Gastrocnemius medialis (tissue), 4 donors: ENCODE measurements around the gene A3GALT2.

Source experiments
- CTCF ChIP-seq, 5 experiments: fragments of 450-650 bp in 3 of 5; fragments of 200-600 bp in 2 of 5; sonication (generic) in 2 of 5; IDR thresholded peaks in 4 of 5; conservative IDR thresholded peaks in 1 of 5; 1 replicate in 4 of 5; 2 replicates in 1 of 5; pipeline ENCODE4 v1.5.1; 2016 to 2019; ENCODE audit warnings: antibody characterized with exemption in 5 of 5, mild to moderate bottlenecking in 3 of 5, moderate library complexity in 3 of 5
- POLR2A ChIP-seq, 2 donors: fragments of 450-650 bp; IDR thresholded peaks; one replicate each; pipeline ENCODE4 v1.6.1; 2017; ENCODE audit warnings: antibody characterized with exemption in 2 of 2, mild to moderate bottlenecking in 2 of 2, moderate library complexity in 2 of 2

- TF ChIP-seq POLR2A (IDR thresholded peaks at IDR 0.05) (no peak), CTCF (IDR thresholded peaks at IDR 0.05 in 4 of 5, conservative IDR thresholded peaks at IDR 0.05 in 1 of 5) (no peak)
Observed at GRCh38 chr1:33260439-33260838, 60.5 kb downstream of the A3GALT2 start.
